HG03039 (cell line): ENCODE measurements around the gene SPTBN1.
"Not testable (repeated sequence)": the region's sequence is repeated elsewhere in the genome, so short reads cannot be mapped to it uniquely, and the experiment has no call there.

Experiments used
- ATAC-seq: cut with Tn5 transposase; IDR thresholded peaks from one replicate; pipeline ENCODE4 v1.9.1; 2021; ENCODE audit warnings: mild to moderate bottlenecking, moderate library complexity; ENCODE audit not compliant: unreplicated experiment

Gene SPTBN1

DNA sequence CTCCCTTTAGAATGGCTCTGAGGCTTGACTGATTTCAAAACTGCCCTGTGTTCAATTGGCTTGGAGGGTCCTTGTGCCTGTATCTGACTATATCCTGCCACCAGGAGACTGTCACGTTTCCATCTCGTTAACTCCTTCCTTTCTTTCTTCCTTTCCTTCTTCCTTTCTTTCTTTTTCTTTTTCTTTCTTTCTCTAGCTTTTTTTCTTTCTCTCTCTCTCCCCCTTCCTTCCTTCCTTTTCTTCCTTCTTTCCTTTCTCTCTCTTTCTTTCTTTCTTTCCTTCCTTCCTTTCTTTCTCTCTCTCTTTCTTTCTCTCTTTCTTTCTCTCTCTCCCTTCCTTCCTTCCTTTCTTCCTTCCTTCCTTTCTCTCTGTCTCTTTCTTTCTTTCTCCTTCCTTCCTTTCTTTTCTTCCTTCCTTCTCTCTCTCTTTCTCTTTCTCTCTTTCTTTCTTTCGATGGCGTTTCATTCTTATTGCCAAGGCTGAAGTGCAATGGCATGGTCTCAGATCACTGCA, 229.2 kb downstream of the SPTBN1 start:
- ATAC-seq = no peak

GRCh38 chr2:54687595-54688152, 231.5 kb downstream of the SPTBN1 start:
- no peak for ATAC-seq

GRCh38 chr2:54691445-54692135, 235.5 kb downstream of the SPTBN1 start:
- ATAC-seq = no peak

GRCh38 chr2:54692556-54692955, 236.4 kb downstream of the SPTBN1 start:
- ATAC-seq = no peak

GRCh38 chr2:54695378-54695777, 239.3 kb downstream of the SPTBN1 start:
- ATAC-seq = no peak

DNA sequence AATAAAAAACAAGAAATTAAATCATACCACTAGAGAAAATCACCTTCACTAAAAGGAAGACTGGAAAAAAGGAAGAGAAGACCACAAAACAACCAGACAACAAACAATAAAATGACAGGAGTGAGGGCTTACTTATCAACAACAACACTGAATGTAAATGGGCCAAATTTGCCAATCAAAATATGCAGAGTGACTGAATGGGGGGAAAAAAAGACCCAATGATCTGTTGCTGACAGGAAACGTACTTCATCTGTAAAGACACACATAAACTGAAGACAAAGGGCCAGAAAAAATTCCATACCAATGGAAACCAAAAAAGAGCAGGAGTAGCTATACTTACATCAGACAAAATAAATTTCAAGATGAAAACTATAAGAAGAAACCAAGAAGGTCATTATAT, 241.8 kb downstream of the SPTBN1 start:
- no peak for ATAC-seq

DNA sequence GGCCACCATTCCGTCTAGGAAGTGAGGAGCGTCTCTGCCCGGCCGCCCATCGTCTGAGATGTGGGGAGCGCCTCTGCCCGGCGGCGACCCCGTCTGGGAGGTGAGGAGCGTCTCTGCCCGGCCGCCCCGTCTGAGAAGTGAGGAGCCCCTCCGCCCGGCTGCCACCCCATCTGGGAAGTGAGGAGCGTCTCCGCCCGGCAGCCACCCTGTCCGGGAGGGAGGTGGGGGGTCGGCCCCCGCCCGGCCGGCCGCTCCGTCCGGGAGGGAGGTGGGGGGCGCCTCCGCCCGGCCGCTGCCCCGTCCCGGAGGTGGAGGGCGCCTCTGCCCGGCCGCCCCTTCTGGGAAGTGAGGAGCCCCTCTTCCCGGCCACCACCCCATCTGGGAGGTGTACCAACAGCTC, 242.8 kb downstream of the SPTBN1 start:
- not testable (repeated sequence) for ATAC-seq

- no peak for ATAC-seq
Measured at GRCh38 chr2:54699665-54700064, 243.5 kb downstream of the SPTBN1 start.

GRCh38 chr2:54701029-54701428, 244.9 kb downstream of the SPTBN1 start:
- ATAC-seq = no peak

- no peak for ATAC-seq
Measured at GRCh38 chr2:54704238-54704637, 248.1 kb downstream of the SPTBN1 start.

GRCh38 chr2:54704688-54705605, 248.8 kb downstream of the SPTBN1 start:
- peak; percentile 57 for ATAC-seq

DNA sequence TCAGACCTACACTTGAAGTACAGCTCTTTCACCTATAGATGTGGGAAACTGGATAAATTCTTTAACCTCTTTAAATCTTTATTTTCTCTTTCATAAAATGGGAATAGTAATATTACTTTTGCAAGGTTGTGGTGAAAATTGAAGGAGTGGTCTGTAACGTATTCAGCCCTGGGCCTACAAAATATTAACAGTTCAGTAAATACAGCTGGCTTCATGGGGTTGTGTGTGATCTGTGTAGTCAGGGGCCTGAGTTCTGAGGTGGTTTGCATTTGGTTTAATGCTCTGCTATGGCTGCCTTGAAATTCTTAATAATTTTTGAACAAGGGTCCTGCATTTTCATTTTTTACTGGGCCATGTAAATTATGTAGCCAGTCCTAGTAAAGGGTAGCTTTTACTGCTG, 250.5 kb downstream of the SPTBN1 start:
- no peak for ATAC-seq

- ATAC-seq = no peak
Measured at GRCh38 chr2:54708584-54709335, 252.6 kb downstream of the SPTBN1 start.

- no peak for ATAC-seq
Measured at GRCh38 chr2:54709336-54709809, 253.2 kb downstream of the SPTBN1 start.

- ATAC-seq = no peak
Measured at GRCh38 chr2:54710216-54710615, 254.1 kb downstream of the SPTBN1 start.

- ATAC-seq = no peak
Measured at GRCh38 chr2:54712516-54712915, 256.4 kb downstream of the SPTBN1 start.

- no peak for ATAC-seq
Measured at GRCh38 chr2:54714996-54715395, 258.9 kb downstream of the SPTBN1 start.

- no peak for ATAC-seq
Measured at GRCh38 chr2:54716375-54716774, 260.2 kb downstream of the SPTBN1 start.

DNA sequence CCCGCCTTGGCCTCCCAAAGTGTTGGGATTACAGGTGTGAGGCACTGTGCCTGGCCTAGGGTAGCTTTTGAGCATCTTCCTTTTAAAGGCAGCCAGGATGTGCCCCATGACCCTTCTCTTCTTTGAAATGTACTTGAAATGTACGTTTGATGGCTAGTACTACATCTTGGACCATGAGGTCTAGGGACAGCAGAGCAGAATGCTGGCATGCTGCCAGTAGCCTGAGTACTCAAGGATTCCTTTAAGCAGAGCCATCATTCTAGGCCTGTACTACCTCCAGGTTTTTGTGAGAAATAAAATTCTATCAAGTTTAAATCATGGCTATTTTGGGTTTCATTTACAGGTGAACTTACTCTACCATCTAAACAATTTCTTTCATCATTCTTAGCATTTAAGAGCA, 264.4 kb downstream of the SPTBN1 start:
- no peak for ATAC-seq
